Sigmoid colon (tissue), 7 donors: ENCODE measurements around the gene ASIC5. TPM values are rescaled to one million over a fixed set of nuclear protein-coding genes. Genes with fewer than 3 reads are reported as not detected.
"Not testable (repeated sequence)": the region's sequence is repeated elsewhere in the genome, so short reads cannot be mapped to it uniquely, and the experiment has no call there.

Source experiments
- DNase-seq: peaks from one replicate; pipeline ENCODE4 v3.0.0-alpha.2; 2019
- H3K27ac ChIP-seq, 4 donors: fragments of 200-600 bp; sonication (generic); one replicate each; pipeline ENCODE4 v1.5.1; 2016 to 2019; ENCODE audit warnings: mild to moderate bottlenecking in 1 of 4
- H3K27me3 ChIP-seq, 3 donors: fragments of 200-600 bp; sonication (generic); one replicate each; pipeline ENCODE4 v1.5.1; 2019; ENCODE audit warnings: mild to moderate bottlenecking in 1 of 3
- H3K36me3 ChIP-seq, 4 donors: fragments of 200-600 bp; sonication (generic); one replicate each; pipeline ENCODE4 v1.5.1; 2016 to 2019
- H3K4me1 ChIP-seq, 4 donors: fragments of 200-600 bp; sonication (generic); one replicate each; pipeline ENCODE4 v1.5.1; 2017 to 2019
- H3K4me3 ChIP-seq, 4 donors: fragments of 200-600 bp; sonication (generic); one replicate each; pipeline ENCODE4 v1.5.1; 2017 to 2019; ENCODE audit warnings: mild to moderate bottlenecking in 2 of 4, moderate library complexity in 1 of 4
- H3K9me3 ChIP-seq, 4 donors: fragments of 200-600 bp in 3 of 4; sonication (generic) in 3 of 4; one replicate each; pipeline versions ENCODE4 v1.5.1 to v1.6.1; 2013 to 2019
- EP300 ChIP-seq, 4 donors: sonication (generic); formaldehyde crosslinking; IDR thresholded peaks; one replicate each; pipeline ENCODE4 v1.6.1; 2017; ENCODE audit warnings: antibody characterized with exemption in 4 of 4
- POLR2A ChIP-seq, 2 donors: fragments of 450-650 bp; IDR thresholded peaks; one replicate each; pipeline ENCODE4 v1.6.1; 2016; ENCODE audit warnings: antibody characterized with exemption in 2 of 2, mild to moderate bottlenecking in 2 of 2, moderate library complexity in 2 of 2
- POLR2AphosphoS5 ChIP-seq, 4 donors: sonication (generic); formaldehyde crosslinking; IDR thresholded peaks; one replicate each; pipeline ENCODE4 v1.6.1; 2017; ENCODE audit warnings: antibody characterized with exemption in 4 of 4
- WGBS, 2 donors: extraction: QIAGEN DNeasy Blood & Tissue Kit; methylation state at CpG; one replicate each; pipeline ENCODE4 v1.1.7; 2013; 5-methylcytosine and 5-hydroxymethylcytosine counted together
- intact Hi-C: fragments of 100-400 bp; cut with DNase I; formaldehyde crosslinking; loops from one replicate; pipeline ENCODE4 v1.15.1; 2023
- polyA plus RNA-seq, 3 donors: library from polyadenylated mRNA; stranded (reverse); fragments of 200-250 nt; gene quantifications; one replicate each; pipeline ENCODE4 v1.2.3, GENCODE V29; 2013
- total RNA-seq, 4 donors: library from RNA; depleted of rRNA; stranded (reverse); fragments of >200 nt; gene quantifications; one replicate each; pipeline ENCODE4 v1.1.0, GENCODE V29; 2016
- TF ChIP-seq, protein P1 (sequence below), 4 experiments: fragments of 450-650 bp in 3 of 4; fragments of 200-600 bp in 1 of 4; IDR thresholded peaks; one replicate each; pipeline ENCODE4 v1.5.1; 2016 to 2019; ENCODE audit warnings: antibody characterized with exemption in 4 of 4, mild to moderate bottlenecking in 3 of 4, moderate library complexity in 2 of 4
- donor health status: healthy with polysubstance abuse.
- donor health status: Bipolar disorder and iron deficiency.
- donor health status: healthy.

ASIC5 gene
- total and polyA plus RNA-seq, 7 donors: not detected

DNA sequence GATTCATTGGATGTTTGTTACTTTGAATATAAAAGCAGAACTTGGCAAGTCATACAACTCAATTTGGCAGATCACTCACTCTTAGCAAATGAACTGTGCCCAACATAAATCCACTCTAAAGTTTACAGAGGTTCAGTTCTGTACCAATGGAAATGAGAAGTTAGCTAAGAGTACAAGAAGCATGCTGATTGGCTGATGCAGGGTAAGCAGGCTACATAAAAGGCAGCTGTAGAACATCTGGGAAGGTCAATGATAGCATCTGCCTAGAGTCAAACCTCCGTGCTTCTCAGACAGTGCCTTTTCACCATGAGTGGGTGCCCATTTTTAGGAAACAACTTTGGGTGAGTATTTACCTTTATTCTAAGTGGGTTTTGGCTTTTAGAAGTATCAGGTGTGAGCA, 37.4 kb upstream of the ASIC5 start, which contains the start of gene TDO2:
TDO2 (plus strand) TSS at position 244 of the 400 bp plus-strand sequence; CDS start at position 307, 63 bp downstream.
- no peak for DNase-seq
- Histone ChIP-seq H3K36me3 (no peaks in the 10 kb centered on the region), H3K27ac (no peak within 1 kb of the TSS), H3K27me3 (no peaks in the 10 kb centered on the region), H3K9me3 (no peaks in the 10 kb centered on the region), H3K4me1 (peaks cover 0 to 13% (median 5%) of the 10 kb centered on the region in 4 donors), H3K4me3 (no peak within 1 kb of the TSS)
- 35 to 64% methylated on average over 1 of the region's 1 CpG for WGBS, 2 donors
- TF ChIP-seq EP300 (IDR thresholded peaks at IDR 0.05) (no peak), POLR2AphosphoS5 (IDR thresholded peaks at IDR 0.05) (no peak)
- intact Hi-C loops: no loop called here

DNA sequence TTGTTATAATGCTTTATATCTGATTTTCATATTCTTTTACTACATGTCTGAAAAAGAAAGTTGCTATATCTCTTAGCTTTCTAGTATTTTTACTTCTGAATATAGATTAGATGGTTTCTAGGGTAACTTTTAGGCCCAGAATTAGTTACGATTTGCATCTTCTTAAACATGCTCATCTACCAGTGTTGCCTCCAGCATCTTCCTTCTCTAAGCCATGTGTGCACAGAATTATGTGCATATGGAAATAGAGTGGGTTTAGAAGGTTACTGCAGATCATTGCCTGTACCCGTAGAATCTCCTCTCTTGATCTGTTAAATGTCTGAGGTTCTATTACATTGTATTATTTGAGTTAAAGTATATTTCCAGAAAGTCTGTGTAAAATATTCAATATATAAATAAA, 34.9 kb upstream of the ASIC5 start:
- Histone ChIP-seq H3K36me3 (no peaks in the 10 kb centered on the region), H3K4me3 (no peak overlapping the region), H3K27me3 (no peaks in the 10 kb centered on the region), H3K4me1 (peaks cover 0 to 13% (median 5%) of the 10 kb centered on the region in 4 donors), H3K9me3 (no peaks in the 10 kb centered on the region), H3K27ac (peak overlapping the region in 1 of 4 donors; percentile 11)
- no peak for DNase-seq
- intact Hi-C loops: no loop called here
- WGBS, 2 donors: 83 to 92% methylated on average over 2 of the region's 2 CpGs
- TF ChIP-seq EP300 (IDR thresholded peaks at IDR 0.05): no peak
- TF ChIP-seq POLR2AphosphoS5 (IDR thresholded peaks at IDR 0.05): no peak
- TF ChIP-seq, protein P1, sequence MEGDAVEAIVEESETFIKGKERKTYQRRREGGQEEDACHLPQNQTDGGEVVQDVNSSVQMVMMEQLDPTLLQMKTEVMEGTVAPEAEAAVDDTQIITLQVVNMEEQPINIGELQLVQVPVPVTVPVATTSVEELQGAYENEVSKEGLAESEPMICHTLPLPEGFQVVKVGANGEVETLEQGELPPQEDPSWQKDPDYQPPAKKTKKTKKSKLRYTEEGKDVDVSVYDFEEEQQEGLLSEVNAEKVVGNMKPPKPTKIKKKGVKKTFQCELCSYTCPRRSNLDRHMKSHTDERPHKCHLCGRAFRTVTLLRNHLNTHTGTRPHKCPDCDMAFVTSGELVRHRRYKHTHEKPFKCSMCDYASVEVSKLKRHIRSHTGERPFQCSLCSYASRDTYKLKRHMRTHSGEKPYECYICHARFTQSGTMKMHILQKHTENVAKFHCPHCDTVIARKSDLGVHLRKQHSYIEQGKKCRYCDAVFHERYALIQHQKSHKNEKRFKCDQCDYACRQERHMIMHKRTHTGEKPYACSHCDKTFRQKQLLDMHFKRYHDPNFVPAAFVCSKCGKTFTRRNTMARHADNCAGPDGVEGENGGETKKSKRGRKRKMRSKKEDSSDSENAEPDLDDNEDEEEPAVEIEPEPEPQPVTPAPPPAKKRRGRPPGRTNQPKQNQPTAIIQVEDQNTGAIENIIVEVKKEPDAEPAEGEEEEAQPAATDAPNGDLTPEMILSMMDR (IDR thresholded peaks at IDR 0.05): no peak
- no peak for TF ChIP-seq POLR2A (IDR thresholded peaks at IDR 0.05)

DNA sequence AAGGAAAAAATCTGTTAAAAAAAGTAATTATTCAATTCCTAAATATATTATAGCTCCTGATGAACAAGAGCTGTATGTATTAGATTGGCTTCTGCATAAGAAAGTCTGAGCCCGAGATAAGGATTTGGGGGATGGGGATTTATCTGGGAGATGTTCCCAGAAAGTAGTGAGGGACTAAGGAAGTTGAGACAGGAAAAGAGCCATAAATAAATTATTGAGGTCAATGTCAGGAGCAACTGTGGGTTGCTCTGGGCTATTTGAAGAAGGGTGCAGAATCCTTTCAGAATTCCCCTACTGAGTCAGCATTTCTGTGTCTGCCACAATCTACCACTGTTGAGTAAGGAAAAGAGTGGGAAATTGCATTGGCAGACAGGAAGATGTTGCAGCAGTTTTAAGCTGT, 34.3 kb upstream of the ASIC5 start:
- peak overlapping the region in 1 of 4 donors; percentile 11 for H3K27ac ChIP-seq
- WGBS, 2 donors: 64 to 71% methylated on average over 1 of the region's 1 CpG
- TF ChIP-seq EP300 (IDR thresholded peaks at IDR 0.05): no peak
- TF ChIP-seq POLR2AphosphoS5 (IDR thresholded peaks at IDR 0.05): no peak
- TF ChIP-seq, protein P1 (IDR thresholded peaks at IDR 0.05): no peak
- no peak for TF ChIP-seq POLR2A (IDR thresholded peaks at IDR 0.05)
- no peaks in the 10 kb centered on the region for H3K27me3 ChIP-seq
- peaks cover 0 to 13% (median 5%) of the 10 kb centered on the region in 4 donors for H3K4me1 ChIP-seq
- H3K36me3 ChIP-seq: no peaks in the 10 kb centered on the region
- no peak overlapping the region for H3K4me3 ChIP-seq
- intact Hi-C loops: no loop called here
- DNase-seq: no peak
- H3K9me3 ChIP-seq: no peaks in the 10 kb centered on the region

DNA sequence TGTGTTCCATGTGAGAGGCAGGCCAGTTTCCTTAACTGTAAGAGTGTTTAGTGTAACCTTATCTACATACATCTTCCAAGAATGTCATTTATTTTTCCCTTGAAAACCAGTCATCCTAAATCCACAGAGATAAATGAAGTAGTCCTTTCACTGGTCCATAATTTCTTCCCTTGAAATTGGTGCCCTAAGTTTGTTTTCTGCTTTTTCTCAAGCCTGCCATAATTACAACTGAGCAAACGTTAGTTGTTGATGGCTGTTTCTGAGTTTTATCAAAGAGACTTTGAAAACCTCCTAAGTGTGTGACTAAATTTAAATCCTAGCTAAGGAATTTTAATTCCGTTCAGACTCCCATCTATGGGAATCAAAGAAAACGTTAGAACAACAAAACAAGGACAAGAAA, 33.8 kb upstream of the ASIC5 start:
- no peak overlapping the region for H3K27ac ChIP-seq
- intact Hi-C loops: no loop called here
- no peaks in the 10 kb centered on the region for H3K9me3 ChIP-seq

DNA sequence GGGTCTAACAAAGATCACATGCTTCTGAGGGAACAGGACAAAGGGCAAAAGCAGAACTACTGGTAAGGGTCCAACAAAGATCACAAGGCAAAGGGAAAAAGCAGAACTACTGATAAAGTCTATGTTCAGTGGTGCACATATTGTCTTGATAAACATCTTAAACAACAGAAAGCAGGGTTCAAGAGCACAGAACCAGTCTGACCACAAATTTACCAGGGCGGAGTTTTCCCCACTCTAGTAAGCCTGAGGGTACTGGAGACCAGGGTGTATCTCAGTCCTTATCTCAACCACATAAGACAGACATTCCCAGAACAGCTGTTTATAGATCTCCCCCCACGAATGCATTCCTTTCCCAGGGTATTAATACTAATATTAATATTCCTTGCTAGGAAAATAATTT, 32.3 kb upstream of the ASIC5 start:
- peaks cover 0 to 13% (median 5%) of the 10 kb centered on the region in 4 donors for H3K4me1 ChIP-seq
- H3K4me3 ChIP-seq, H3K9me3 ChIP-seq, DNase-seq, H3K36me3 ChIP-seq, H3K27me3 ChIP-seq, intact Hi-C loops, H3K27ac ChIP-seq: not testable (repeated sequence)
- WGBS, 2 donors: 76 to 80% methylated on average over 2 of the region's 2 CpGs

More for the DNA sequence above, 33.8 kb upstream of the ASIC5 start:
- Histone ChIP-seq H3K36me3 (no peaks in the 10 kb centered on the region), H3K4me1 (peaks cover 0 to 13% (median 5%) of the 10 kb centered on the region in 4 donors), H3K4me3 (no peak overlapping the region), H3K27me3 (no peaks in the 10 kb centered on the region)
- DNase-seq: no peak
- TF ChIP-seq POLR2AphosphoS5 (IDR thresholded peaks at IDR 0.05) (no peak), EP300 (IDR thresholded peaks at IDR 0.05) (no peak), POLR2A (IDR thresholded peaks at IDR 0.05) (no peak)
- TF ChIP-seq, protein P1 (IDR thresholded peaks at IDR 0.05): no peak
- WGBS, 2 donors: 9 to 23% methylated on average over 3 of the region's 3 CpGs

DNA sequence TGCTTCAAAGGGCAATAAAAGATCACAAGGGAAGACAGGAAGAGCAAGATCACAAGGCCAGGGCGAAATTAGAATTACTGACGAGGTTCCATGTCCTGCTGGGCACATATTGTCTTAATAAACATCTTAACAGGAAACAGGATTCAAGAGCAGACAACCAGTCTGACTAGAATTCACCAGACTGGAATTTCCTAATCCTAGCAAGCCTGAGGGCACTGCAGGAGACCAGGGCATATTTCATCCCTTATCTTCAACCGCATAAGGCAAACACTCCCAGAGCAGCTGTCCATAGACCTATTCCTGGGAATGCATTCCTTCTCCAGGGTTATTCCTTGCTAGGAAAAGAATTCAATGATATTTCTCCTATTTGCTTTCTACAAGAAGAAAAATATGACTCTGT, 25.0 kb upstream of the ASIC5 start:
- DNase-seq: no peak
- peaks cover 0 to 3% (median 0%) of the 10 kb centered on the region in 4 donors for H3K9me3 ChIP-seq
- intact Hi-C loops: no loop called here
- H3K27me3 ChIP-seq: no peaks in the 10 kb centered on the region
- no peaks in the 10 kb centered on the region for H3K36me3 ChIP-seq
- H3K27ac ChIP-seq: no peak overlapping the region
- H3K4me3 ChIP-seq: no peak overlapping the region
- TF ChIP-seq, protein P1 (IDR thresholded peaks at IDR 0.05): no peak
- TF ChIP-seq POLR2AphosphoS5 (IDR thresholded peaks at IDR 0.05) (no peak), EP300 (IDR thresholded peaks at IDR 0.05) (no peak), POLR2A (IDR thresholded peaks at IDR 0.05) (no peak)
- 68 to 79% methylated on average over 3 of the region's 3 CpGs for WGBS, 2 donors
- H3K4me1 ChIP-seq: no peaks in the 10 kb centered on the region
